ENCODE measurements around the gene WFIKKN2. TPM values are rescaled to one million over a fixed set of nuclear protein-coding genes. Genes with fewer than 3 reads are reported as not detected.

Gene WFIKKN2
- total and polyA plus RNA-seq, 10 of the 15 experiments (the other 5 are each of a cell fraction or from before 2014, with no cell fraction given), result 0.06 TPM; not detected in 9

DNA sequence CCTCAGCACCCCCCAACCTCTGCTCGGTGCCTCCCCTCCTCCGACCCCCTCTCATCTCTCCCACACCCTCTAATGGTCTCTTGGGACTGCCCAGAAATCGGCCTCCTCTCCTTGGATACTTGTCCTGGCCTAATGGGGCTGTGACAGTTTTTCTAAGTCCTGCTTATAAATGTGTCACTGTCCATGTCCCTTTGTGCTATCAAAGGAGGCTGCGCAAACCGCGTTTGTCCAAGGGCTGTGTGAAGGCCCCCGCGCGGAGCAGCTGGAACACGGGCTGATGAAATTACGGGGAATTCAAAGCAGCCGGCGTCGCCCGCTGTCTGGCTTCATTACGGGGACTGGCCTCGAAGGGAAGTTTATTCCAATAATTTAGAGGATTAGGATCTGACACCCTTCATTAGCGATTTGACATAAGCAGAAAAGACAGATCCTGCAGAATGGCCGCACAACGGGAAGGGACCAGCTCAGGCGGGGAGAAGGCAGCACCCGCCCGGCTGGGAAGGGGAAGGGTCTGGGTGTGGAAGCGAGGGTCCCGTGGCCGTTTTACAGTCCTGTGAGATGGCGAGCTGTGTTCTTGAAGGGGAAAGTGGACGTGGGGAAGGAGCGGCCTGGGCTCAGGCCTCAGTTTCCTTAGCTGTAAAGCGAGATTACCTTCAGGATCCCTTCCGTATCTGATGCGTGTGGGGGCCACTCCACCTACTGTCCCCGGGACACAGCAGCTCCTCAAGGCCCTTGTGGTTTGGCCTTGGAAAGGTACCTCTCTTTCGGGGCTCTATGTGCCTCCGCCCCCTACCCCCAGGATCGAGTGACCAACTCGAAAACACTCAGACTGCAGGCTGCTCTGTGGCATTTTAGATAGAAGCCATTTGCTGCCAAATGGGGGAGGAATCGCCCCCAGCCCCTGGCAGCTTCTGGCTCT, 1.6 kb upstream of the WFIKKN2 start:
- no peak overlapping the region for H3K27ac ChIP-seq (ENCODE audit: control insufficient read depth, insufficient read depth)
- no peak overlapping the region for H3K4me3 ChIP-seq
- in situ Hi-C loops (cut with MboI) (loop anchor here (5.0 kb wide), 1 partner anchor 291 kb away; no protein-coding TSS in a partner anchor), intact Hi-C loops (cut with micrococcal nuclease; ENCODE audit: unreplicated experiment) (no loop called here)
- no peaks in the 10 kb centered on the region for H3K9me3 ChIP-seq (replicated peaks; ENCODE audit: control insufficient read depth, insufficient read depth, low read length)
- CTCF ChIA-PET, result no interaction called here
- no peak overlapping the region for H3K4me2 ChIP-seq (ENCODE audit: control insufficient read depth, insufficient read depth)
- 62% methylated on average over 36 of the region's 38 CpGs for WGBS (ENCODE audit: insufficient coverage, insufficient replicate concordance, low lambda C conversion rate, missing lambda C conversion rate)
- peaks cover 13% of the 10 kb centered on the region for H3K4me1 ChIP-seq (ENCODE audit: control insufficient read depth, insufficient read depth, low read length)
- no peaks in the 10 kb centered on the region for H3K36me3 ChIP-seq (ENCODE audit: control insufficient read depth in 2 of 2, insufficient read depth in 2 of 2, low read length in 1 of 2)
- ATAC-seq, result no peak
- no peaks in the 10 kb centered on the region for H4K20me1 ChIP-seq (ENCODE audit: control insufficient read depth, insufficient read depth)
- TF ChIP-seq POU2F2 (IDR thresholded peaks at IDR 0.05; ENCODE audit: borderline replicate concordance, low read depth, low read length) (no peak), RAD21 (IDR thresholded peaks at IDR 0.05; ENCODE audit: insufficient read depth, low read depth, low read length) (no peak), EZH2 (IDR thresholded peaks at IDR 0.05; ENCODE audit: borderline replicate concordance, control insufficient read depth, low read depth, low read length) (no peak), SMC3 (IDR thresholded peaks at IDR 0.05; ENCODE audit: borderline replicate concordance, low read length) (no peak), MEF2A (IDR thresholded peaks at IDR 0.05; ENCODE audit: insufficient read depth, low read depth, low read length) (no peak), ZNF622 (IDR thresholded peaks at IDR 0.05) (no peak), NR2C2 (IDR thresholded peaks at IDR 0.05; ENCODE audit: borderline replicate concordance, control insufficient read depth, insufficient read length, low read depth) (no peak), IKZF2 (IDR thresholded peaks at IDR 0.05) (no peak), MYC (IDR thresholded peaks at IDR 0.05; ENCODE audit: insufficient read depth, insufficient read length, insufficient replicate concordance, low read length, severe bottlenecking) (no peak), RCOR1 (conservative IDR thresholded peaks at IDR 0.05; ENCODE audit: low read depth, low read length) (no peak), SRF (IDR thresholded peaks at IDR 0.05; ENCODE audit: low read depth in 2 of 2, low read length in 2 of 2) (no peak), NR2F1 (conservative IDR thresholded peaks at IDR 0.05) (no peak), HDAC6 (IDR thresholded peaks at IDR 0.05; ENCODE audit: unreplicated experiment) (no peak)
- TF ChIP-seq, protein P1, sequence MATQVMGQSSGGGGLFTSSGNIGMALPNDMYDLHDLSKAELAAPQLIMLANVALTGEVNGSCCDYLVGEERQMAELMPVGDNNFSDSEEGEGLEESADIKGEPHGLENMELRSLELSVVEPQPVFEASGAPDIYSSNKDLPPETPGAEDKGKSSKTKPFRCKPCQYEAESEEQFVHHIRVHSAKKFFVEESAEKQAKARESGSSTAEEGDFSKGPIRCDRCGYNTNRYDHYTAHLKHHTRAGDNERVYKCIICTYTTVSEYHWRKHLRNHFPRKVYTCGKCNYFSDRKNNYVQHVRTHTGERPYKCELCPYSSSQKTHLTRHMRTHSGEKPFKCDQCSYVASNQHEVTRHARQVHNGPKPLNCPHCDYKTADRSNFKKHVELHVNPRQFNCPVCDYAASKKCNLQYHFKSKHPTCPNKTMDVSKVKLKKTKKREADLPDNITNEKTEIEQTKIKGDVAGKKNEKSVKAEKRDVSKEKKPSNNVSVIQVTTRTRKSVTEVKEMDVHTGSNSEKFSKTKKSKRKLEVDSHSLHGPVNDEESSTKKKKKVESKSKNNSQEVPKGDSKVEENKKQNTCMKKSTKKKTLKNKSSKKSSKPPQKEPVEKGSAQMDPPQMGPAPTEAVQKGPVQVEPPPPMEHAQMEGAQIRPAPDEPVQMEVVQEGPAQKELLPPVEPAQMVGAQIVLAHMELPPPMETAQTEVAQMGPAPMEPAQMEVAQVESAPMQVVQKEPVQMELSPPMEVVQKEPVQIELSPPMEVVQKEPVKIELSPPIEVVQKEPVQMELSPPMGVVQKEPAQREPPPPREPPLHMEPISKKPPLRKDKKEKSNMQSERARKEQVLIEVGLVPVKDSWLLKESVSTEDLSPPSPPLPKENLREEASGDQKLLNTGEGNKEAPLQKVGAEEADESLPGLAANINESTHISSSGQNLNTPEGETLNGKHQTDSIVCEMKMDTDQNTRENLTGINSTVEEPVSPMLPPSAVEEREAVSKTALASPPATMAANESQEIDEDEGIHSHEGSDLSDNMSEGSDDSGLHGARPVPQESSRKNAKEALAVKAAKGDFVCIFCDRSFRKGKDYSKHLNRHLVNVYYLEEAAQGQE (IDR thresholded peaks at IDR 0.05; ENCODE audit: low read depth, low read length), result no peak
- TF ChIP-seq, protein P2, sequence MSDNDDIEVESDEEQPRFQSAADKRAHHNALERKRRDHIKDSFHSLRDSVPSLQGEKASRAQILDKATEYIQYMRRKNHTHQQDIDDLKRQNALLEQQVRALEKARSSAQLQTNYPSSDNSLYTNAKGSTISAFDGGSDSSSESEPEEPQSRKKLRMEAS (IDR thresholded peaks at IDR 0.05; ENCODE audit: low read depth, low read length), result no peak
- SMC1A ChIA-PET (ENCODE audit: uncharacterized antibody, unreplicated experiment), result no interaction called here
- RAD21 ChIA-PET (ENCODE audit: unreplicated experiment), result interaction anchor here (1.4 kb wide), 1 partner anchor 52 kb away, joined by 3 read pairs; no protein-coding TSS in a partner anchor
- POLR2A ChIA-PET, result no interaction called here
- no peak for FAIRE-seq
- no peak overlapping the region for H2AFZ ChIP-seq (ENCODE audit: control insufficient read depth, low read depth, low read length)
- DNase-seq (ENCODE audit: low read depth, low spot score), result no peak
- BruUV-seq (replicated peaks), result no TSS peak
- H3K9ac ChIP-seq (ENCODE audit: control insufficient read depth, insufficient read depth, low read length), result no peak overlapping the region
- no peaks in the 10 kb centered on the region for H3K79me2 ChIP-seq (ENCODE audit: control insufficient read depth, insufficient read depth, low read length)
- H3K27me3 ChIP-seq (replicated peaks in 1 of 2; ENCODE audit: control insufficient read depth in 2 of 2, insufficient read depth in 2 of 2, low read length in 1 of 2), result peaks cover 2 to 4% of the 10 kb centered on the region in 2 experiments; a peak in 3 of 4 replicates

Measured in GM12878 (cell line).